GOT3 (cell line): ENCODE data around the gene CFAP90.

Experiments
- DNase-seq: peaks from one replicate; lab custom pipeline; 2025; ENCODE audit warnings: mixed read lengths; lab: John Stamatoyannopoulos, UW

CFAP90 gene, protein sequence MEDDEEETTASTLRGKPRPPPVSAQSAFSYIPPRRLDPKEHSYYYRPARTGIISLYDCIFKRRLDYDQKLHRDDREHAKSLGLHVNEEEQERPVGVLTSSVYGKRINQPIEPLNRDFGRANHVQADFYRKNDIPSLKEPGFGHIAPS

DNA sequence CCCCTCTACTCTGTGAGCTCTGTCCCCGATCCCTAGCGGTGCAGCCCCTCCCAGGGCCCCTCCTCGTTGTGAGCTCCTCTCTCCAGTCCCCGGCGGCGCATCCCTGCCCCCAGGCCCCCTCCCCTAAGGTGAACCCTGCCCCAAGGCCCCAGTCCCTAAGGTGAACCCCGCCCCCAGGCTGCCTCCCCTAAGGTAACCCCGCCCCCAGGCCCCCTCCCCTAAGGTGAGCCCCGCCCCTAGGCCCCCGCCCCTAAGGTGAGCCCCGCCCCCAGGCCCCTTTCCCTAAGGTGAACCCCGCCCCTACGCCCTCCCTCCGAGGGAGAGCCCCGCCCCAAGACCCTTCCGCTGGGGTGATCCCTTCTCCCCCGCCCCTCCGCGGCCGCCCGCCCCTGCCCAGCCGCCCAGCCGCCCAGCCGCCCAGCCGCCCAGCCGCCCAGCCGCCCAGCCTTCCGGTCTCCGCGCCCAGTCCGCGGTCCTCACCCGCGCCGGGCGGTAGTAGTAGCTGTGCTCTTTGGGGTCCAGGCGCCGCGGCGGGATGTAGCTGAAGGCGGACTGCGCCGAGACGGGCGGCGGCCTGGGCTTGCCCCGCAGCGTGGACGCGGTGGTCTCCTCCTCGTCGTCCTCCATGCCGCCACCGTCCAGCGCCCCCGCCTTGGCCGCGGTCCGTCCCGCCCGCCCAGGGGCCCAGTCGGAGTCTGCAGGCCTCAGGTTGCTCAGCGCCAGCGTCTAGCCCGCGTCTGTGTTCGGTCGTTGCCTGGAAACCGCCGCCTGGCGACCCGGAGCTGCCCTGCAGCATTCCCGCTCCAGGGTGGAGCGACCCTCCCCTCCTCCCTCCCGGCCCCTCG is at the start of gene CFAP90:
Gene CFAP90 (minus strand): TSS at position 739 of the 845 bp plus-strand sequence. CDS start 112 bp downstream, at position 627.
- no peak for DNase-seq

DNA sequence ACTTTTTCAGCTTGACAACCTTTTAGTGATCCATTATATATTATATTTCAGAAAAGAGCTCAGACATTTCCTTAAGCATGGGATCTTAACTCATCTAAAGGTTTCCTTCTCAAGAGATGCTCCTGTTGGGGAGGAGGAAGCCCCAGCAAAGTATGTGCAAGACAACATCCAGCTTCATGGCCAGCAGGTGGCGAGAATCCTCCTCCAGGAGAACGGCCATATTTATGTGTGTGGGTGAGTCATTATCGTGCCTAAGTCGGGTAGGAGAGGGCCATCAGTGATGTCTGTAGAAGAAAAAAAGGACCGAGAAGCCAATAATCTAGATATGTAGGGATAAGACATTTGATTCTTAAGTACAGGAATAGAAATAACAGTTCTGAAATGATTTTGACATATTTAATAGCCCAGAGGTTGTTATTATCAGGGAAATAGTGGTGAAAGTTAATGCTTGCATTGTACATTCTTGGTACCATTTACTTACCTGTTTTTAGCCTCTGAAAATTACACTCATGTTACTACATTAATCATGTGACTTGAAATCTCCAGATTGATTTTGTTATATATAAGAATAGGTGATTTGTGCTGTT is 46.2 kb upstream of the CFAP90 start:
- no peak for DNase-seq

DNA sequence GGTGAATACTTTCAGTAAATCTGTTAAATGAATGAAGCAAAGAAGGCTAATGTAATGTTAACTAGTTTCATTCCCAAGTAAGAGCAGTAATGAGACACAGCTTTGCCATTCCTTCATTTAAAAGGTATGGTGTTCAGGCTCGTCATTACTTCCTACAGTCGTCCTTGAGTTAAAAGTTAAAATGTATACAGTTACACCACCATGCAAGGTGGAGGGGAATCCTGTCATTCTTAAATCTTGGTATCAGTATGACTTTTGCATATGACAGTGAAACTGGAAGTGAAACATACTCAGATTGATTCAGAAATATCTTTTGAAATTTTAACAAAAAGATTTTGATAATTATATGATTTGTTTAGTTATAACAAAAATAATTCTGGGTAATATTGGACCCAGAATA is 43.9 kb upstream of the CFAP90 start:
- no peak for DNase-seq

DNA sequence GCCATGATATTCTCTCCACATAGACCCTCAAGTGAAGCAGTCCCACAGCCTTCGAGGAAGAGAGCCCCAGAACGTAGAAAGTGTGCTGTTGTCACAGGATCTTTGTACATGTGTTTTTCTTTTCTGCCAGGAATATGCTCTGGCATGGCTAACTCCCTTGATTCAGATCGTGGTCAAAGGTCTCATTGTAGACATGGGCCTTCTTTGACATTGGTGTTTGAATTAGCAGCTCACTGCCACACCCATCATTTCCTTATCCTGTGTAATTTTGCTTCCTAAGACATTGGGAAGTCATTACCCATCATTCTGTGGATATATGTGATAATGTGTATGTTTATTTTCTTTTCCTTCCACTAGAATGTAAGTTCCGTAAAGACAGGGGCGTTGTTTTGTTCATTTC is 43.5 kb upstream of the CFAP90 start:
- DNase-seq, result no peak

DNA sequence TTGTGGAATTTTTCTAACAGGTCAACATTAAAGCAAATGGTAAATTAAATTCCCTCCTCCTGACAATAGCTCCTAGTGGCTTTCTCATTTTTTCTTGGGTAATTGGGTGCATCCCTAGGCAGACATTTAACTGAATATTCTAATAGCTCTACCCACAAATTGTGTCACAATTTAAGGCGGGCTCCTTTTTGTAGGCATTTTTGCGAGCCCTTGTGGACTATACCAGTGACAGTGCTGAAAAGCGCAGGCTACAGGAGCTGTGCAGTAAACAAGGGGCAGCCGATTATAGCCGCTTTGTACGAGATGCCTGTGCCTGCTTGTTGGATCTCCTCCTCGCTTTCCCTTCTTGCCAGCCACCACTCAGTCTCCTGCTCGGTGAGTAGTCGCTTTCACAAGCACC is 38.0 kb upstream of the CFAP90 start:
- DNase-seq, result no peak

DNA sequence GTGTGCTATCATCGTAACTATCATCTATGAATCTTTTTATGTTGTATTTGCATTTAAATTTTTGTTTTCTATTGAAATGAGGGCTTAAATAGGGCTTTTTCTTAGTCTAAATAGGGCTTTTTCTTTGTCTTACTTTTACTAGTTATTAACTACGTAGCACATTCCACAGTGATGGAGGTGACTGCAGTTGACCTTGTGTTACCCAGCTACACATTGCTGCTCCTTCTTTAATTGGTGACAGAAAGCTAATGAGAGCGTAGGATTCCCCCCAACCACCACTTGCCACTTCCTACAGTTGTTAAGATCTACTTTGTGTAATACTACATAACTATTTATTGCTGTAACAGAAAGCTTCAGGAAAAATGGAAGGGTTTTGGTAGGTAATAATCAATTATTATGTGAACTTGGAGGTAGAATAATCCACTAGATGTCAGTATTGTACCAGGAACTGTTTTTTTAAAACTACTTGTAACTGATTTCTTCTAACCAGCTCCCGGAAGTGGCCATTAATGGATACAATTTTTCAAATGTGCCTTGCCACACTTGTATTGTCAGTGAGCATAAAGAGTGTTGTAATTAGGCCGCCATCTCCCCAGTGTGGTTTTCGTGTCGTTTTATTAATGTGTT is 36.0 kb upstream of the CFAP90 start:
- no peak for DNase-seq

DNA sequence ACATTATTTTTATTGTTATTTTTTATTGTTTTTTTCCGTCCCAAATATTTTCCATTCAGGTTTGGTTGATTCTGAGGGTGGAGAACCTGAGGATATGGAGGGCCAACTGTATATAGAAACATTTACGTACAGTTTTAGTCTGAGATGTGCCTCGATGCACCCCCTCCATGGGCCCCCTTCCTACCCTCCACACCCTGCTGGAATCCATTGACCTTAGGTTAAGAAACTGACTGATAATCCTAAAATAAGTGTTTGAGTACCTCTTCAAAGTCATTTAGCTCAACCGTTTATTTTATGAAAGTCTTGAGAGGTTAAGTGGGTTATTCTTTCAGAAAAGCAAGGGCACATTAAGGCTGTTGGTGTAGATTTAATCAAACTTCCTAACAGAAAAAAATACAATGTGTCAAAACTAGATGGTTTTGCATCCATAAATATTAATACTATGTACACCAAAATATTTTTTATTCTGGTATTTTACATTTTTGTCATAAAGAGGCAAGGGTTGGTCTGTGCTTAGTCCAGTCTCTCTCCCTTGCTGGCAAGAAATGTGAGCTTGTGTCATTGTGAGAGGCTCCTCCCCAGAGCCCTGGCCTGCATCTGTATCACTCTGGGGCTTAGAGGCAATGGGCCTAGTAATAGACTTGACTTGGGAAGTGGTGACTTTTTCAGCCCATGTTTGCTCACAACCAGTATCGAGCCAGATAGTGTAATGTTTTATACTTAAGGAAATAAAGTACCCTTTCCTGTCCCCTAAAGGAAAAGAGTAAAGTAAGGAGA is 33.7 kb upstream of the CFAP90 start:
- no peak for DNase-seq

DNA sequence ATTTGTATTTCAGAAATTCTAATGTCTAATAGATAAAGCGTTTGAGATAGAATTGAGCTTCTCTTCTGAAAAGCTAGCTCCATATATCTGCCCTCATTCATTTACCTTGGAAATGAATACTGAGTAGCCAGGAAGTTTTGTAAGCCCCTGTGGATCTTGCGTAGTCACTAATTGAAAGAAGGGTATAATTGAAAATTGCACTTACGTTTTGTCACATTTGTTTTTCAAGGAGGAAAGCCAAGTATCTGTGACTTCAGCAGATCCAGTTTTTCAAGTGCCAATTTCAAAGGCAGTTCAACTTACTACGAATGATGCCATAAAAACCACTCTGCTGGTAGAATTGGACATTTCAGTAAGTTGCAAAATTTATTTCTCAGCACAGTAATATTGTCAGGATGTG is 32.0 kb upstream of the CFAP90 start:
- DNase-seq, result no peak

DNA sequence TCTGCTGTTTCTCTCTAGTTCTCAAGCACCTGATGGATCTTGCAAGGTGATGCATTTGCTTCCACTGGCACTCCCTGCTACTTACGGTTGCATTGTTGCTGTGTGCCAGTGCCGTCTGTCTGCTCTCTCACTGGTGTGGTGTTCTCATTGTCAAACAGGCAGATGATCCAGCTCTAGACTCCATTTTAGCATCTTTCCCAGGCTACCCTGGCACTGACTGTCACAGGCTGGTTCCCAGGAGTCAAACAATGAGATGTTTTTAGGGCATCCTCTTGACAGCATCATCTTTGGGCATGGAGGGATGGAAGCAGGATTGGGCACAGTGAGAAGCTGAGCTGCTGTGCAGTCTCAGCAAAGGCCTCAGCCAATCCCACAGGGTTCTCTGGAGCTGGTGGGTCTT is 30.9 kb upstream of the CFAP90 start:
- DNase-seq, result no peak

DNA sequence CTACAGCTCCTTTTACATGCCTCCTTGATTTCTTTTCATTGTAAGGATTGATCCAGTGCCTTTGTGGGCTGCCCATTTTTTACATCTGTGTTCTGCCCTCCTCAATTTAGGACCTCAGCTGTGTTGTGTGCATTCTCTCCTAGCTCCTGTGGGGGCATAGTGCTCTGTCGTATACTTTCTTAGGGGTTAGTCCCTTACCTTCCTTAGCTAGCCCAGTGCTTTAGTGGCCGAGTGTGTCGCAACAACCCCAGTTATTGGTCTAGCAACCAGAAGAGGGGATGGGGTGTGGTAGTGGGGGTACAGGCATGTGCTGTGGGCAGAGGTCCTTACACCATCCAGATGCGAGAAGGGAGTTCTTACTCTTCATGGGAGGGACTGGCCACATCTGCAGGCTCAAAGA is 30.2 kb upstream of the CFAP90 start:
- DNase-seq, result no peak

DNA sequence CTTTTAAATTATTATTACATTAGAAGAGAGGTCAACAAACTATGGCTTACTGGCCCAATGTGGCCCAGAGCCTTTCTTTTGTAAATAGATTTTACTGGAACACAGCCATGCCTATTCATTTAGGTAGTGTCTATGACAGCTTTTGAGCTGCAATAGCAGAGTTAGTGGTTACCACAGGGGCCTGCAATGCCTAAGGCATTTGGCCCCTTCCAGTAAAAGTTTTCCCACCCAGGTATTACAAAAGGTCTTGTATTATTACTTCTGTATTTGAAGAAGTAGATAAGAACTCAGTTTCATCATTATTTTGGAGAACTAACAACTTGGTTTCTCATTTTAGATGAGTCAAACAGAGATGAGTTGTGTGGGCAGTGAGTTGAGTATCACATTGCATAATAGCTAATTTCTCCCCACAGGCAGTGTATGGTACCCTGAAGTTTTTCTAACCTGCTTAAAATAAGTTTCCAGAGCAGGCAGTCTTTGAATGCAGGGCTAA is 27.5 kb upstream of the CFAP90 start:
- DNase-seq, result no peak

DNA sequence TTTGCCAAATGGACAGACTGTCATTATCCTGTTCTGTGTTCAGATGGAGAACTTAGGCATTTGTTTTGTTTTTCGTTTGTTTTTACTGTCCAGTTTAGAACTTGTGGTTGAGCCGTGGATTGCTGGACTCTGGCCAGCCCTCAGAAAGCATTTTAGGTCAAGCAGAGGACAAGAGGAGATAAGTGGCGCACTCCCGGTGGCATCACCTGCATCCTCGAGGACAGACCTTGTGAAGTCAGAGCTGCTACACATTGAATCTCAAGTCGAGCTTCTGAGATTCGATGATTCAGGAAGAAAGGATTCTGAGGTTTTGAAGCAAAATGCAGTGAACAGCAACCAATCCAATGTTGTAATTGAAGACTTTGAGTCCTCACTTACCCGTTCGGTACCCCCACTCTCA is 26.9 kb upstream of the CFAP90 start:
- no peak for DNase-seq

DNA sequence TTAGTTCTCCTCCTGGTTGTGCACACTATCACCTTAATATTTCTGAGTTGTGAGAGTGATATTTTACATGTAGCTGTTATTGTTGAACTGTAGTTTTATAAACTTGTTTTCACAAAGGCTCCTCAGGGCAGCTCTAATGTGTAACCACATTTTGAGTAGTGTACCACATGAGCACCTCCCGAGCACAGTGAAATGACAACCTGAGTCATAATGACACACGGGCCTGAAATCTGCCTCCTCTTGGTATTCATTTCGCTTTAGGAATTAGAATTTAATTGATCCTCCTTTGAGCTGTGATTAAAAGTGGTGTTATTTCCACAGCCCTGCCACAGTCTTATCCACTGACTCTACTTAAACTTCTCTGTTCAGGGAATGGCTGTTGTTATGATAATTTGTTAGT is 25.9 kb upstream of the CFAP90 start:
- DNase-seq, result no peak

DNA sequence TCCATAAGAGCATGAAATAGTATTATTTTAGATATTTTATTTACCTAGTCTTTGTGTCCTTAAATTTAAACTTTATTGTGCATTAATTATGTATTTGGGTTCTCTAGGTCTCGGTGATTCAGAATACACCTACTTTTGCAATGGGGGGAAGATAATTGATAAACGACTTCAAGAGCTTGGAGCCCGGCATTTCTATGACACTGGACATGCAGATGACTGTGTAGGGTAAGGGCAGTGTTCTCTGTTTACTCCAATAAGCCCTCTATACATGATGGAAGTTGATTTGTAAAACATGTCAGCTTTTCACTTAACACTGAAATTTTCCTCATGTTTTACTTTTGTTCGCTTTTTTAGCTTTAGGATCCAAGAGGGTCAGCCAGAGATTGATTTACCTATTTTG is 24.2 kb upstream of the CFAP90 start:
- DNase-seq, result no peak

DNA sequence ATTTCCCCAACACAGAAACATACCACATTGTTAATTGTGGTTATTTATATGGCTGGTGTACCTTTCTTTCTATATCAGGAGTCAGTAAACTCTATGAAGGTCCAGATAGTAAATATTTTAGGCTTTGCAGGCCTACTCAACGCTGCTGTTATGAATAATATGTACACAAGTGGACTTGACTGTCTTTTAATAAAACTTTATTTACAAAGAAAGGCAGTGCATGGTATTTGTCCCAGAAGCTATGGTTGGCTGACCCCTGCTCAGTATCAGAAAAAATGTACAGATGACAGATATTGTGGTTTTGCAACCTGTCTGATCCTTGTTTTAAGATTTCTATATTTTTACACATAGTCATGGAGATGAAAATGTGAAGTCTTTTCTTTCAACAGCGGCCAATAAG is 23.7 kb upstream of the CFAP90 start:
- DNase-seq, result no peak

DNA sequence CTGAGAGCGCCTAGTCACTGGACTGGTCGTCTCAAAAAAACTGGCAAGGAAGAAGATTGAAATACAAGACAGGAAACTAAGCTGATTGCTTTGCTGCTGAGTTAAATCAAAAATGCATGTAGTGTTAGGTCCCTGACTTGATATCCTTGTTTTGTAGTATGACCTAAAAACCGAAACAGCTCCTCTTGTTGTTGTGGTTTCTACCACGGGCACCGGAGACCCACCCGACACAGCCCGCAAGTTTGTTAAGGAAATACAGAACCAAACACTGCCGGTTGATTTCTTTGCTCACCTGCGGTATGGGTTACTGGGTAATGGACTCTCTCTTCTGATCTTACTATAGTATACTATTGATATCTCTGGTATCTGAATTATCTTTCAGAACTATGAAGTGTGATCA is 22.3 kb upstream of the CFAP90 start:
- DNase-seq, result no peak

DNA sequence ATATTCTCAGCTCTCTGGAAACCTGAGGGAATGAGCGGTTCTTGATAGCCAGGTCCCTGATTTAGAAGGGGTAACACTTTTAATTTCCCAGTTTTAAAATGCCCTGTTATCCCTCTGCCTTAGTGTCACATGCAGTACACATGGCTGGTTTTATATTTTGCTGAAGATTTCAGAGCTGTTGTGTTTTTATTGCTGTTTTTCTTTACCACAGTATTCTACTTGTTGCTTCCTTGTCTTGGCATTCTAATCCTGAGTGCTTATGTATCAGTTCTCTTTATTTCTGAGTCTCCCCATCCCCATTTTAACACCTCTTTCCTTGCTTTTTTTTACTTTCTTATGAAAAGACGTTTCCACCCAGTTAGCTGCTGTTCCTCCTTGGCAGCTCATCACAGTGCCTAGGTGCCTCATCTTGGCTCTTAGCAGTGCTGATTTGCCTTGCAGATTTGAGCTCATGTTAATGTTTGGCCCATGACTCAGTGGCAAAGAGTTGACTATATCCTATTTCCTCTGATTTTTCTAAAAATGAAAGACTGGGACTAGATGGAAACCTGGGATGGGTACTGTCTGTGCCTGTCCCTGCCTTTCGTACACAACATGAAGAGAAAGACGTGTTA is 21.7 kb upstream of the CFAP90 start:
- DNase-seq, result no peak

DNA sequence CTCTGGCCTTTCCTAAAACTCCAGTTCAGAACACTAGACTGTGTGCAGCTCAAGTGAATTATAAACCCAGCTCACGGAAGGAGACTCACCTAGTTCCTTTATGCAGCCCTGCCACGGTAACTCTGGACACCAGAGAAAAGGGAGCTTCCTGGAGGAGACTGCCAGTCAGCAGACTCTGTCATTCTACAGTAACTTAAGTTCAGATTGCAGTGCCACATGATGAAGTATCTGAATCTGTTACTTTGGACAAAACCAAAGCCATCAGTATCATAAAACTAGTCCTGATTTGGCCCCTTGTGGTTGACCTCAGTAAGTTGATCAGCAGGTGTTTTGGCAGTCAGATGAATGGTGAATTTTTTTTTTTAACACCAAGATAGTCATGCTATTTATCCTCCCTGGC is 20.7 kb upstream of the CFAP90 start:
- DNase-seq, result no peak

DNA sequence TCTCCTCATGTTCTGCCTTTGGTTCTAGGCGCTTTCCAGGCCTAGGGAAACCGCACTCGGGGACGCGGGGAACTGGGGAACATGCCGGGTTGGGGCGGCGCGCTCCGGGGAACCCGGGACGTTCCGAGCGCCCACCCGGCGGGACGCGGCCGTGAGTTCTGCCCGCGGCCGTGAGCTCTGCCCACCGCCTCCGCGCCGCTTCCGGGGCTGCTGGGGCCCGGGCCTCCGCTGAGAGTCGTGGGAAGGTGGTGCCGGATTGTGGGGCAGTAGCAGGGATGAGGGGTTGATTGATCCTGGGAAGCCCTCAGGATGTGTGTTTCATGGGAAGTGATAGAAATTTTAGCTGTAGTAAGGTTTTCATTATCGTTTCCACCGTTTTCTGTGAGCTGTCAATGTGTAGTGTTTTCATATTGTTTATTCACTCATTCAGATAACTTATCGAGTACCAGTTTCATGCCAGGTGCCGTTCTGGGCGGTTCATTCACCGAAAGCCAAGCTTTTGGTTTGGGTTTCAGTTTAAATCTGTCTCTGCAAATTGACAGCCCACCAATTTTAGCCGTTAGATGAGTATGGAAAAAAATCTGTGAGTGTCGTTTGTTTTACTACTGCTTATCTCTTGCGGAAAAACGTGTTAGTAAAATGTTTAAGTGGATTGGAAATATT is 18.7 kb upstream of the CFAP90 start:
- DNase-seq, result no peak

DNA sequence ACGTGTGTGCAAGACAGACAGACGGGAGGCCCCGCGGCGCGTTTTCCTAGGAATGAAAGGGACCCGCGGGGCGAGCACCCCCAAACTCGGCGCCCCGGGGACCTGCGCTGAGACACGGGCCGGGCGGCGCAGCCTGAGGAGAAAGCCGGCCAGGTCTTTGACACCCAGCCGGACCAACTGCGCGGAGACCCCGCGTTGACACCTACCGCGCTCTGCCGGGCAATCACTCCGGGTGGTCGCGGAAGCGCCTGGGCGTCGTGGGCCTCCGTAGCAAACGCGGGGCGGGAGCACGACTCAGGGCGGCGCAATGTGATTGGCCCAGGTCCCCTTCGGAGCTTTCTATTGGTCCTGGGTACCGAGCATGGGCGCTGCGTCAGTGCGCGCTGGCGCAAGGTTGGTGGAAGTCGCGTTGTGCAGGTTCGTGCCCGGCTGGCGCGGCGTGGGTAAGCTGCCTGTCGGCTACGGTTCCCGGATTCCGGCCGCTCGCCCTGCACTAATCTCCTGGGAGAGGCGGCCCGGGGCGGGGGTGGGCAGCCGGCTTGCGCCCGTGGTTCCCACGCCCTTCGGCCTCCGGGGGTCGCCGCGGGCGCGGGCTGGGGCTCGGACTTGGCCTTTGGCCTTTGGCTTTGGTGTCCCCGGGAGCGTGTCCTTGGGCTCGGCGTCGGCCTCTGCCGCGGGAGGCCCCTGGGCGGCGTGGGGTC is 18.0 kb upstream of the CFAP90 start, which contains the start of the genes FASTKD3 and MTRR:
Gene FASTKD3 (minus strand): TSS at position 259 of the 701 bp plus-strand sequence. CDS start 948 bp downstream, outside the sequence.
Gene MTRR (plus strand): TSS at position 376 of the 701 bp plus-strand sequence. CDS start 1,647 bp downstream, outside the sequence.
- DNase-seq, result peak; percentile 70
